Cardiac septum (tissue), 1 donor: Measurements from ENCODE around the gene JCHAIN. TPM values are rescaled to one million over a fixed set of nuclear protein-coding genes. Genes with fewer than 3 reads are reported as not detected.
"Not testable (repeated sequence)": the region's sequence is repeated elsewhere in the genome, so short reads cannot be mapped to it uniquely, and the experiment has no call there.

ENCODE experiments used
- DNase-seq: peaks from one replicate; pipeline ENCODE4 v3.0.0-alpha.2; 2020; ENCODE audit warnings: low spot score
- intact Hi-C: fragments of 100-400 bp; cut with DNase I; formaldehyde crosslinking; loops from one replicate; pipeline ENCODE4 v1.14.0; 2022
- long read RNA-seq: library from polyadenylated mRNA; unstranded; transcript quantifications from one replicate; pipeline ENCODE4 v2.0.0, GENCODE V29; 2021
- total RNA-seq: library from RNA; stranded (reverse); fragmentation: NEBNext Ultra II Directional; extraction: Animal tissue kit (Norgen Biotek cat#: 25700); gene quantifications from one replicate; pipeline ENCODE4 v1.2.1, GENCODE V29; 2021
- donor health status: DM: no; HTN: no; CAD: no.

JCHAIN gene
- 1.5 TPM for total RNA-seq
- long read RNA-seq: 0 reads

GRCh38 chr4:70666369-70666768, at the start of gene JCHAIN:
Gene JCHAIN (minus strand): TSS chr4:70666508. CDS start chr4:70666490, 18 bp downstream.
- intact Hi-C loops: no loop called here
- DNase-seq: no peak

DNA sequence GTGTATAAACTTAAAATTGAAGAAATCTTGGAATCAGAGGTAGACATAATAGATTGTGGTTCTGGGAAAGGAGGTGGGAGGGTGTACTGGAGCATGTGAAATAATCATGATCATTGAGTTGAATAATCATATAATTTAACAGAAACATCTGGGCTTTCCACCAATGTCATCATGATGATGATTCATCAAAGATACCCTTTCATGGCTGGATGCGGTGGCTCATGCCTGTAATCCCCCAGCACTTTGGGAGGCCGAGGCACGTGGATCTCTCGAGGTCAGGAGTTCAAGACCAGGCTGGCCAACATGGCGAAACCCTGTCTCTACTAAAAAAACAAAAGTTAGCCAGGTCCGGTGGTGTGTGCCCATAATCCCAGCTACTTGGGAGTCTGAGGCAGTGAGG, 48.8 kb upstream of the JCHAIN start:
- intact Hi-C loops: no loop called here
- no peak for DNase-seq

GRCh38 chr4:70714079-70714887, 48.0 kb upstream of the JCHAIN start:
- intact Hi-C loops: no loop called here
- no peak for DNase-seq

DNA sequence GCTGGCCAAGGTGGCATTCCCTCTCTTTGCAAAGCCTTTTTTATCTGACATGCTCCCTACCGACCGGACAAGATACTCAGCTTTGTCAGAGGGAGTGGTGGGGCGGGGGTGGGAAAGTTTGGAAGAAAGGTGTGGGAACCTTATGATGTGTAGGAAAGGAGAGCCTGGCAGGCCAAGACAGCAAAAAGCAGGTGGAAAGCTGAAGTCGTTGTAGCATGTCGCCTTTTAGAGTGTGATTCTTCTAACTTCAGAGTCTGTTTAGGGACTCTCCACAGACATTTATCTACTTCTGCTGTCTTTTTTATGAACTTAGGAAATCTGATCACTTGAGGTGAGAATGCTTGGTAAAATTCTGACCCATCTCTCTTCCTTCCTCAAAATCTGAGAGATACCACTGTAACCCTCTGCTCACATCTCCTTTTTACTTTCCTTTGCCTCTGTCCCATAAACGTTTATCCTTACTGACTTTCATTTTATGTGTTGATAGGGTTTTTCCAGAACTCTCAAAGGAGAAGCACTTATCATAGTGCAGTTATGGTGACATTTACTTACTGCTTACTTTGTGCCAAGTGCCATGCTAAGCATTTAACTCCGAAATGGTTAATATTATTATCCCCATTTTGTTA, 47.3 kb upstream of the JCHAIN start:
- DNase-seq: no peak
- intact Hi-C loops: no loop called here

DNA sequence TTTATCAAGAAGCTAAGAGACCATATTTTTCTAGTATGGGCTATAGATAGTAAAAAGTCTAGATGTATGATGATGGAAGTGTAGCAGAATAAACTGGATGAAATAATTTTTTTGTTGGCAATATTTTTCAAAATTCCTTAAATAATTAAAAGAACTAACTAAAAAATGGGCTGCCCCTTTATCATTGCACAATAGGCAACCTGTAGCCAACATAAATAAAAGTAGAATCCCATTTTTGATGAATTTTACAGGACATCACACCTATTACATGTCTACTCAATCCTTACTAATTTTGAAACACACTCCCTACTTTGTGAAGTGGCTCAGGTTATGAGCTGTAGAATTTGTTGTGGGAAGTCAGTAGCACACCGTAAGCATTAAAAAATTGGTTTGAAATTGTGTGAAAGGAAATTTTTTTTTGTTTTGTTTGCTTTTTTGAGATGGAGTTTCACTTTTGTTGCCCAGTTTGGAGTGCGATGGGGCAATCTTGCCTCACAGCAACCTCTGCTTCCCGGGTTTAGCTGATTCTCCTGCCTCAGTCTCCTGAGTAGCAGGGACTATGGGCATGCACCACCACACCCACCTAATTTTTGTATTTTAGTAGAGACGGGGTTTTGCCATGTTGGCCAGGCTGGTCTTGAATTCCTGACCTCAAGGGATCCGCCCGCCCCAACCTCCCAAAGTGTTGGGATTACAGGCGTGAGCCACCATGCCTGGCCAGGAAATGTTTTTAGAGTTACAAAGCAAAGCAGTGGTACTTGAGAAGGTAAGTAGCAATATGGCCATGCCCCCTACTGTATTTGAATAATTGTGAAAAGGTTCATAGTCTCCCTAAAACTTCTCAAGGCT, 46.5 kb upstream of the JCHAIN start:
- intact Hi-C loops: no loop called here
- DNase-seq: no peak

DNA sequence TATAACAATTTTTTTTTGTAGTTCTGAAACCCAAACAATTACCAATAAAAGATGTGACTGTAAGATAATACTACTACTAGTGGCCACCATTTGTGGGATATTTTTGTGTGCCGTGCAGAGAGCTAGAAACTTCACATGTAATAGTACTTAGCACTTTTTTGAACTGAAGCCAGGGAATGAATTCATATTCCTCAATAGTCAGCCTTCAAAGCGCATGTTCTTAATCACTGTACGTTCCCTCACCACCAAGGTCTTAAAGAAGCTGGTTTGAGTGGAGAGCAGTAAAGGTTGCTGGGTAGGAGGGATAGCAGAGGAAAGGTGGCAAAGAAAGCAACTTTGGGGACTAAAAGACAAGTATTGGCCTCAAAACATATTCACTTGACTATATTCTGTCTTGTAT, 45.8 kb upstream of the JCHAIN start:
- intact Hi-C loops: no loop called here
- DNase-seq: no peak

- intact Hi-C loops: no loop called here
Measured at GRCh38 chr4:70711599-70711998, 45.3 kb upstream of the JCHAIN start.

GRCh38 chr4:70709611-70710205, 43.4 kb upstream of the JCHAIN start:
- DNase-seq: no peak
- intact Hi-C loops: no loop called here

More at GRCh38 chr4:70711599-70711998, 45.3 kb upstream of the JCHAIN start:
- DNase-seq: no peak

GRCh38 chr4:70706516-70706915, 40.2 kb upstream of the JCHAIN start:
- DNase-seq: no peak
- intact Hi-C loops: no loop called here

GRCh38 chr4:70706044-70706461, 39.7 kb upstream of the JCHAIN start:
- no peak for DNase-seq
- intact Hi-C loops: no loop called here

GRCh38 chr4:70705183-70706043, 39.1 kb upstream of the JCHAIN start:
- intact Hi-C loops: loop anchor here (2.0 kb wide), 2 partner anchors 133 to 197 kb away; partner anchors contain the start of genes GRSF1 and MOB1B
- peak; percentile 91 for DNase-seq

DNA sequence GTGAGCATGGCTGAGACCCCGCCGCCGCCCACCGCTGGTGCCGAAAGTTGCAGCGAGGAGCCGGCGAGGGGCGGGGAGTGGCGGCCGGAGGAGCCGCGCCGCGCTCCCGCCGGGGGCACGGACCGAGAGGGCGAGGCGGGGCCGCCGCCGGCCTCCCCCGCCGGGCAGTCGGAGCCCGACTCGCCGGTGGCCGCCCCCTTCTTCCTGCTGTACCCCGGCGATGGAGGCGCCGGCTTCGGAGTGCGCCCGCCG, 38.5 kb upstream of the JCHAIN start:
- intact Hi-C loops: loop anchor here (1.0 to 2.0 kb wide), 3 partner anchors 17 to 198 kb away; partner anchors contain the start of genes GRSF1, MOB1B and UTP3

GRCh38 chr4:70704215-70704930, 38.1 kb upstream of the JCHAIN start:
- intact Hi-C loops: loop anchor here (1.0 to 2.0 kb wide), 3 partner anchors 16 to 198 kb away; partner anchors contain the start of genes GRSF1, MOB1B and UTP3

More for the DNA sequence above, 38.5 kb upstream of the JCHAIN start:
- DNase-seq: no peak

GRCh38 chr4:70703619-70704214, 37.4 kb upstream of the JCHAIN start:
- DNase-seq: no peak
- intact Hi-C loops: loop anchor here (1.0 to 2.0 kb wide), 3 partner anchors 15 to 199 kb away; partner anchors contain the start of genes GRSF1, MOB1B and UTP3

More at GRCh38 chr4:70704215-70704930, 38.1 kb upstream of the JCHAIN start:
- DNase-seq: peak; percentile 90

GRCh38 chr4:70702592-70702991, 36.3 kb upstream of the JCHAIN start:
- intact Hi-C loops, DNase-seq: not testable (repeated sequence)

- DNase-seq: no peak
- intact Hi-C loops: no loop called here
Measured at GRCh38 chr4:70701271-70701670, 35.0 kb upstream of the JCHAIN start.

GRCh38 chr4:70700712-70701111, 34.4 kb upstream of the JCHAIN start:
- intact Hi-C loops: no loop called here
- DNase-seq: no peak

- intact Hi-C loops, DNase-seq: not testable (repeated sequence)
Measured at GRCh38 chr4:70698435-70698834, 32.1 kb upstream of the JCHAIN start.
